Fibroblast of gingiva (primary cell): ENCODE data around the gene MCC.
A peak's percentile ranks its signal among the peaks of the same experiment; 100 is the strongest.

Source experiments
- DNase-seq: peaks from one replicate; pipeline ENCODE4 v3.0.0-alpha.2; 2011; ENCODE audit warnings: low read depth

The MCC gene

GRCh38 chr5:113108485-113108884, 379.8 kb downstream of the MCC start:
- DNase-seq: no peak

GRCh38 chr5:113106821-113107220, 381.4 kb downstream of the MCC start:
- DNase-seq: no peak

GRCh38 chr5:113105693-113106280, 382.5 kb downstream of the MCC start:
- DNase-seq: no peak

GRCh38 chr5:113103330-113103729, 384.9 kb downstream of the MCC start:
- DNase-seq: no peak

- no peak for DNase-seq
Observed at GRCh38 chr5:113102121-113102531, 386.1 kb downstream of the MCC start.

- DNase-seq: no peak
Observed at GRCh38 chr5:113100981-113101380, 387.3 kb downstream of the MCC start.

- DNase-seq: no peak
Observed at GRCh38 chr5:113099822-113100221, 388.4 kb downstream of the MCC start.

GRCh38 chr5:113098378-113098777, 389.9 kb downstream of the MCC start:
- DNase-seq: no peak

GRCh38 chr5:113095831-113096230, 392.4 kb downstream of the MCC start:
- no peak for DNase-seq

GRCh38 chr5:113093558-113093957, 394.7 kb downstream of the MCC start:
- no peak for DNase-seq

GRCh38 chr5:113092683-113093082, 395.6 kb downstream of the MCC start:
- no peak for DNase-seq

GRCh38 chr5:113091622-113092021, 396.6 kb downstream of the MCC start:
- no peak for DNase-seq

- DNase-seq: peak; percentile 39
Observed at GRCh38 chr5:113090336-113091106, 397.7 kb downstream of the MCC start.

- DNase-seq: no peak
Observed at GRCh38 chr5:113089653-113090335, 398.5 kb downstream of the MCC start.

GRCh38 chr5:113087976-113088514, 400.2 kb downstream of the MCC start:
- no peak for DNase-seq

- no peak for DNase-seq
Observed at GRCh38 chr5:113085880-113086409, 402.3 kb downstream of the MCC start.

GRCh38 chr5:113085084-113085414, 403.2 kb downstream of the MCC start:
- no peak for DNase-seq

- DNase-seq: no peak
Observed at GRCh38 chr5:113084402-113085083, 403.7 kb downstream of the MCC start.

GRCh38 chr5:113083481-113083880, 404.8 kb downstream of the MCC start:
- no peak for DNase-seq

- DNase-seq: no peak
Observed at GRCh38 chr5:113082547-113082905, 405.7 kb downstream of the MCC start.

- peak; percentile 90 for DNase-seq
Observed at GRCh38 chr5:113081881-113082546, 406.2 kb downstream of the MCC start.
